Renal cortex interstitium (tissue), 11 donors: Measurements from ENCODE around the gene NEB. TPM values are rescaled to one million over a fixed set of nuclear protein-coding genes. Genes with fewer than 3 reads are reported as not detected.

Source experiments
- DNase-seq, 11 donors: peaks; one replicate each; pipeline ENCODE4 v3.0.0-alpha.2; 2013; ENCODE audit warnings: low read depth in 9 of 11, low spot score in 4 of 11; ENCODE audit errors: extremely low read depth in 1 of 11
- polyA plus RNA-seq, 3 donors: library from polyadenylated mRNA; unstranded; fragments of 120-200 nt; gene quantifications; one replicate each; pipeline ENCODE4 v1.2.1, GENCODE V29; 2013; ENCODE audit not compliant: insufficient read length in 3 of 3

The NEB gene
- polyA plus RNA-seq, 3 donors = 13.8 to 22.1 (median 17.5) TPM

DNA sequence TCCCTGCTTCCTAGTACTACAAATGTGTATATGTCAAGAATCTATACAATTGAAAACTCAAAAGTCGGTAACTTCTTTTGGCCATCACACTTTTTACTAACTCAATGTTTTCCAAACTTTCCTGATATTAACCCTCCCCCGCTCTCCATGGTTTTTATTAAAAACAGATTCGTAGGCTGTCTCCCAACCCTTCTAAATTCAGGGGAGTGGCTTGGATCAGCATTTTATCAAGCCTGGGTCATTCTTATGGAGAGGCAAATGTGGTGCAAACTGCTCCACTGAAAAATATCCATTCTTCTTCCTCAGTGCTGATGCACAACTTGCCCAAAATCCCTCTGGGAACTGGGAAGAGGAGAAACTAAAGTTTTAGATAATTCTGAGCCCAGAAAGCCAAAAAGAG lies 190.4 kb downstream of the NEB start:
- no peak for DNase-seq

DNA sequence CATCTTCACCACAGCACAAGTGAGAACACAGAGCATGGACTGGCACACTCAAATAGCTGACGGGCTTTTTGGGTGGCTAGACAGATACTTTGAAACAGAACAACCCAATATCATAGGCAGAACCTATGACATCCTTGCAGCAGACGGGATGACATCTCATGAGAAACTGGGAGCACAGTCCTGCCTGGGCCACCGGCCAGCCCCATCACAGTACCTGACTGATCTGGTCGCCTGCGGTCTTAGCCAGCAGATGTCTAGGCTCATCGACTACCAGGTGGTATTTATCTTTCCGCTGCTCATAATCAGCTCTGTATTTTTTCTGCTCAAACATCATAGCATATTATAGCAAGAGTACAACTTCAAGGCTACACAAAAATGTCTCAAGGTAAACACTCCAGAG lies 200.3 kb downstream of the NEB start:
- no peak for DNase-seq

DNA sequence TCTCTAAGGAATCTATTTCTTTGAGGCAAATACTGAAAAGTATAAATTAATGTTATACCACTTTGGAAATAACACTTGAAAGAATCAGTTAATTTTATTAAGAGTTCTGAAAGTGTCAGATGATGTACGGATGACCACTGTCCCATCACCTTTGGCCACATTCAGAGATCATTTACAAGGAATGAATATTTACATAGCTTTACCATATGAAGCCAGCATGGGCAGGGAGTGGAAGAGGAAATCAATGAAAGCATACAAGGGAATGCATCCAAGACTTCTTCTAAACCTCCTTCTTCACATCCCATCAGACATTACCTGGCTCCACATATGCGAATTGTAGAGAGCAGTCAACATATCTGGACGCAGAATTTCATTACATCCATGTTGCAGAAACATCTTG lies 201.1 kb downstream of the NEB start:
- DNase-seq = no peak

DNA sequence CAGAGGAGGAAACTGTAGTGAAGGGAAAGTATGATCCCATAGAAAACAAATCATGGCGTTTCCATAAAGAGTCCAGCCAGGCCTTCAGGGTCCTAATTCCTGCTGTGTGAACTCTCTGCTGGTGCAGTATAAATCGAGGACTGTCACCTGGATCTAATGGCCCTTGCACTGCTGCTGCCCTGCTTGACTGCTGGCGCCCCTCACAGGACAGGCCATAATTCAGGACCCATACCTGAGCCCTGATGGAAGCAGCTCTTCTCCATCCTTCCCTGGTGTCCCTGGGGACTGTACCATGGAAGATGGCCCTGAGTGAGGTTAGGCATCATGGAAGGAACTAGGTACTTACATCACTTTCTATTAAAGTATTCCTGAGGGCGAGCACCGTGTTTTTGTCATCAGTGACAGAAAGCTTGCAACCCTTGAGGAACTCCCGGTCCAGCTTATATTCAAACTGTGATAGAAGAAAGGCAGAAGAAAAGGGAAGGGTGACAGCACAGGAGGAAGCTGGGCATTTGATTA lies 207.6 kb downstream of the NEB start:
- no peak for DNase-seq

DNA sequence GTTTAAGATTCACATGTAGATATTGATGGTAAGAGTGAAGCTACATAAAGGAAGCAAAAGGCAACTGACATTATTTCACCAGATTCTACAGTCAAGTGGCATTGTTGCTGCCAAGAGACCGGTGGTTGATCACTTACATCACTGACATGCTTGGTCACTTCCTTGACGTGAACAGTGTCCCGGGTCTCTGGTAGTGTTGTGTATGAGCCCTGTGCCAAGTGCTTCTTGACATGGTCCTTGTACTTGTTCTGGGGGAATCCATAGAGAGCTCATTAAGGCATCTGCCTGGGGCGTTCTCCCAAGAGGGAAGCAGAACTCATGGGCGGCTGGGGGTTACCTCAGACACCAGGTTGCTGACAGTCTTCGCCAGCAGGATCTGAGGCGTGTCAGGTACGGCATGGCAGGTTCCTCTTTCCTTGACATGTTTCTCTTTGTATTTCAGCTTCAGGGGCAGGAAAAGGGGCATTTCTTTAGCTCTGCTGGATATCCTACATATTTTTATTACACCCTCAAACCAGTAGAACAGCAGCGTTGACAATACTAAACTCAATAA lies 208.4 kb downstream of the NEB start:
- no peak for DNase-seq

DNA sequence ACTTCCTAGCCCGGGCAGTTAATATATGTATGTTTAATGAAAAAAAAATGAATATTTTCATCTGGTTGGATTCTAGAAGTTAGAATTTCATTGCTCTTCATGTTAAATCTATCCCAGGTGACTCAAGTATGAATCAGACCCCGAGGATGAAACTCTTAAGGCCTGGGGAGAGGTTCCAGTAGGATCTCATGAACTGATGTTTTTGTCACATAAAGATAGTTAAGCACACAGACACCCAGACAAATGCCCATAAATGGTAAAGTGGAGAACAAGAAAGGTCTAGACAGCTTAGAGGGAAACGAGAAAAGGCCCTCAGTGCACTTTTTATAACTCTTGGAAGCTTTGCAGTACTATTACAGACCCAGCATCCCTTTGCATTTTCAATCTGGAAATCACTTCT lies 210.4 kb downstream of the NEB start:
- DNase-seq = no peak

DNA sequence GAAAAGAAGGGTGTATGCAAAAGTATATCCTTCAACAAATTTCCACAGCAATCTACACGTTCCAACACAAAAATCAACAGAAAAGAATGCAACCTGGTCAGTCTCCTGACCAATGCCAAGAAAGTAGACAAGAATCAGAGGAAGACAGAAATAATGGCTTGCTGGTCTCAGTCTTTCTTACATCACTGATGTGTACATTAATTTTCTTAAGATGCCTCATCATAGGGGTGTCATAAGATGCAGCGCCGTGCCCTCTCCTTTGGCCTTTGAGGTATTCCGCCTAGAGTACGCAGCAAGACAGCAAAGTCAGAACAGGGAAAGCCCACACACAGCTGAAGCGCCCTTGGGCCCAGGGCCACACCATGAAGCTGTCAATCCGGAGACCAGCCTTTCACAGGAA lies 211.7 kb downstream of the NEB start:
- no peak for DNase-seq

DNA sequence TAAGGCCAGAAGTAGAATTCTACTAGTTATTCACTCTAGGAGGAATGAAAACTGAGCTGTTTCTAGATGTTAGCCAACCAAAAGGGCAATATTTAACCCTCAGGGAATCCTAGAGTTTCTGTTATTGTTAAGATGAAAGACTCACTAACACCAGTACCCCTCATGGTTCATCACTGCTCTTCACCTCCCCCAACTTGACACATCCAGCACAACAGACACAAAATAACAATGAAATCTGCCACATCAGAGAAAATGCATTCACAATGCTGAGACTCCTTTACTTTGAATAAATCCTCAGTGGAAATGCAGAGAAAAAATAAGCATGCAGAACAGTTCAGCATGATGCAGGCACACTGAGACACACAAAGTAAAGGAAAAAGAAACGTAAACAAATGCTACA lies 213.3 kb downstream of the NEB start:
- DNase-seq = no peak

DNA sequence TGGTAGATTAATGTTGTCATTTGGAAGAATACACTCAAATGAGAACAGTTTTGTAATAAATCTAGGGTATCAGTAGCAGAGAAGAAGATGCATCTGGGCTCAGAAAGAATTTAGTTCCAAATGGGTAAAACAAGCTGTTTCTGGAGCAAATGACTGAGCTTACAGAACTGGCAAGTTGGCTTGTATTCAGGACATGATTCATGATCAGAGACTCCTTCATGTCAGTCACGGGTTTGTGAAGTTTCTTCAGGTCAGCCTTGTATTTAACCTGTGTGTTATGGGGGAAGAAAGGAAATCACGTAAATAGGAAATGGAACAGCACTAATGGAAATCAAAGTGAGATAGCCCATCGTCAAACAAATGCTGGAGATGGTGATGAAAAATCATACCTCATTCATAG lies 215.5 kb downstream of the NEB start:
- DNase-seq = no peak

DNA sequence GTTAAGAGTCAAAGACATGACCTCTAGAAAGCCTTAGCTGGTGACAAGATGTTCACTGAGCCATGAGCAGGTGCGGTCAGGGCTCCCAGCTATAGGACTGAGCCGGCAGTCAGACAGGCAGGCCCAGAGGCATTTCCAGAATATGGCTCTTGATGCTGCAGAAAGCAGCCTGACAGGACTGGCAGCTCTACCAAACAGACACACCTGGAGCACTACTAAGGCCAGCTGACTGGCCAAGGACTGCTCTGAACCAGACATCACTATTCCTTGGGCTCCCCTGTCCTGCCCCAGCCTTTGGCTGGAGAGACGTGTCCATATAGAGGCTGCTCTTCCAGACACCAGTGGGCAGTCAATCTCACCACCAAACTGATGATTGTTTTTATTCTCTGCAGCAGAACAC lies 225.8 kb downstream of the NEB start:
- no peak for DNase-seq

DNA sequence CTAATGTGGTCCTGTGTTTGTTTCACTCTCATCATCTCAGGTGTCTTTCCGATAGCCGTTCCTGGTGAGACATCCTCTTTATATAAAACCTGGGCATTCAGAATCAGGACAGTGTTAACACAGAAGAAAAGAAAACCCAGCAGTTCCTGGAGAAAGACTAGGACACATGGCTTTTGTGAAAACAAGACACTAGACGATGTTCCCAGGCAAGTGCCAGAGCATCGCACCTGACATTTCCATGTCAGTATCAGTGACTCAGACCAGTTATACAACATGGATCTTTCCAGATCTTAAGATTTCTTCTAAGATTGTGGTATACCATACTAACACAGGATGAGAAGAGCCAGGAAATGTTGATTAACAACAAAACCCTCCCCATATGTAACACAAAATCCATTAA lies 228.1 kb downstream of the NEB start:
- DNase-seq = no peak

DNA sequence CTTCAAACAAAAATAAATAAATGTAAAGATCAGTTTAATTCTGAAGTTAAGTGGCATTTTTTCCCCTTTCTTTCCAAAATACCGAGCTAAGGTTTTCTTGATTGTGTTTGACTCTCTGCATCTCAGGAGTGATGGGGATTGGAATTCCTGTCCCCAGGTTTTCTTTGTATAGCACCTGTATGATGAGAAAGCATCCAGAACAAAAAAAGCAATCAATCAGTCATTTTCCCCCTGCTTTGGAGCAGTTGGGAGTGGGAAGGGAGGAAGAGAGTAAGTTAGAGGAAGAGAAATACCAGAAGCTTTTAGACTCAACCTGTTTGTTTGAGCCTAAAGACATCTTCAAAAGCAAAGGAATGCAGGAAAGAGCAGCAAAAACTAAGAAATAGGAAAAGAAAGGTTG lies 236.1 kb downstream of the NEB start:
- DNase-seq = no peak

DNA sequence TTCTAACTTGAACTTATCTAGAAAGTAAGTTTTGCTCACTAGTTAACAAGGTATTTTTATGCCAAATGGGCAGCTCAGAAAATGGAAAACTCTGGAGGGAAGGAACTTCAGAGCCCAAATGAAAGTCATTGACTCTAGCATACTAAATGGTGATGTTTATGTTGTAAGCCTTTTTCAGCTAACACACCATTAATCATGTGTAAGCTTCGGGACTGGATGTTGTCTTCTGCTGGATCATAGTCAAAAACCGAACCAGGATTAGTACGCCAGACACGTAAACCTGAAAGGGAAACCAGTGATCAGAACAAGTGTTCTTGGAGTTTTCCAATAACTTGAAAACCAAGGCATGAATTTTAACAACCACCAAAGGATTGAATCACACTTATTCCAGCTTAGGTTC lies 242.8 kb downstream of the NEB start:
- DNase-seq = no peak

DNA sequence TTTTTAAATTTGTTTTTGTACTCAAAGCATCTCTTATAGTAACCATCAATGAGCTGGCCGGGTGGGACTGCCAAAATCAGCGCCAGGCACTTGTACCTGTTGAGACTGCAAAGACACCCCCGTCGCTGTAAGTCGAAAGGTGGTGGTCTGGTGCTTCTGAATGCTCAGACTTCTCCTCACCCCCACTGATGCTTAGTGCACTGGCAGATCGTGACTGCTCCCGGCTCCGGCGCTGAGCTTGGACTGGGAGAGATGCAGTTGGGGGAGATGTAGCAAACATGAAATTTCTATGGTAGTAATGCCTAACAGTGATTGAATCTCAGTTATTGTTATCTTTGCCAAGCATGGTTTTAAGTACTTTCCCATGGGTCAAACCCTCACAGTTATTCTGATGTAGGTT lies 244.0 kb downstream of the NEB start:
- no peak for DNase-seq

DNA sequence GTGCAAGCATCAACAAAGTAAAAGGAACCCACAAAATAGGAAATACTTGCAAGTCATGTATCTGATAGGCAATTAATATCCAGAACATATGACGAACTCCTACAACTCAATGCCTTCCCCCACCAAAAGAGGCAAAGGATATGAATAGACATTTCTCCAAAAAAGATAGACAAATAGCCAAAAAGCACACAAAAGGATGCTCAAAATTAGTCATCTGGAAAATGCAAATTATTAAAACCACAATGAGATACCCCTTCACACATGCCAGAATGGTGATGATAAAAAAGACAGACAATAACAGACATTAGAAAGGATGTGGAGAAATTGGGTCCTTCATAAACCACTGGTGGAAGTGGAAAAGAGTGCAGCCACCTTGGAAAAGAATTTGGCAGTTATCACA lies 248.2 kb downstream of the NEB start:
- no peak for DNase-seq

DNA sequence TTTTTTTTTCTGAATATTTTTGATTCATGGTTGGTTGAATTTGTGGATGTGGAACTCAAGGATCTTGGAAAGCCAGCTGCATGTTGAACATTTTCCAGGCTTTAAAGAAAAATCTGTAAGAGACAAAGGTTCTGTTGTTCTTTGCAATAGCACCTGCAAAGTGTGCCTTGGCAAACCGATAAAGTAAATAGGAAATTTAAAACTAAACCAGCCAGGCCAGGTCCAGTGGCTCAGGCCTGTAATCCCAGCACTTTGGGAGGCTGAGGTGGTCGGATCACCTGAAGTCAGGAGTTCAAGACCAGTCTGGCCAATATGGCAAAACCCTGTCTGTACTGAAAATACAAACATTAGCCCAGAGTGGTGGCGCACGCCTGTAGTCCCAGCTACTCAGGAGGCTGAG lies 250.2 kb downstream of the NEB start:
- DNase-seq = no peak

DNA sequence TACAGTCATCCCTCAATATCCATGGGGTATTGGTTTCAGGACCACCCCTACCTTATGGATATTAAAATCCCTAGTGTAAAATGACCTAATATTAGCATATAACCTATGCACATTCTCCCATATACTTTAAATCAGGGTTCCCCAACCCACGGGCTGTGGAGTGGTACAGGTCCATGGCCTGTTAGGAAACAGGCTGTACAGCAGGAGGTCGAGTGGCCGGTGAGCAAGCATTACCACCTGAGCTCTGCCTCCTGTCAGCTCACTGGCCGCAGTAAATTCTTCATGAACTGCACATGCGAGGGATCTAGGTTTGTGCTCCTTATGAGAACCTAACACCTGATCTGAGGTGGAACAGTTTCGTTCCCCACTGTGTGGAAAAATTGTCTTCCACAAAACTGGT lies 250.7 kb downstream of the NEB start:
- no peak for DNase-seq

DNA sequence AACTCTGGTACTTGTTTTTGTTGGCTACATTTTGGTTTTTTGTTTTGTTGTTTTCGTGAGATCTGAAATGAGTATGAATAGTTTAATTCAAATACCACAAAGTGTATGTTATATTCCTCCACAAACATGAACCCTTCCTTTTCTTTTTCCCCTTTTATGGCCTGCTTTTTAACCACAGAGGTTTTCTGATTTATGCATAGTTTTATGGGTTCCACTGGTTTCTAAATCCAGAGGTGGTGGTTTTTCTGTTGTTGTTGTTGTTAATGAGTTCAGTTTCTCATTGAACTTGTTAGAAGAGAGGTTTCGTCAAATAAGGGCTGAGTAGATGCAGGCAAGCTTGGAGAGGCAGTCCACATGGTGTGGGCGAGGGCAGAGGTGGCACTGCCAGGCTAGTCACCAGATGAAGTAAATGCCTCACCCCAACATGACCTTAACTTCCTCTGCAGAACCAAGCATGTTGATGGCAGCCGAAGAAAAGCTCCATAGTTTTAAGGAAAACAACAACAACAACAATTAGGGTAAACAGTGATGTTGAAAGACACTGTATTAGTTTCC lies 252.0 kb downstream of the NEB start:
- DNase-seq = no peak

DNA sequence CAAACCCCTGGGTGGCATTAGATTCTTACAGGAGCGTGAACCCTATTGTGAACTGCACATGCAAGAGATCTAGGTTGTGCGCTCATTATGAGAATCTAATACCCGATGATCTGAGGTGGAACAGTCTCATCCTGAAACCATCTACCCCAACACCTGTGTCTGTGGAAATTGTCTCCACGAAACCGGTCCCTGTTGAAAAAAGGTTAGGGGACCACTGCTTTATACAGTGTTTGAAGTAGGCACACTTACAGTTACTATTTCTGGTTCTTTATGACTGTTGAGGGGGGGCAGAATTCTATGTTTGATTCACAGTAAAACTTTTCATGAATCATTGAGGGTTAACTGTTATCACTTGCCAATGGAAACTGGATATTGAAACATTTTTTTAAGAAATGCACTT lies 252.5 kb downstream of the NEB start:
- no peak for DNase-seq

DNA sequence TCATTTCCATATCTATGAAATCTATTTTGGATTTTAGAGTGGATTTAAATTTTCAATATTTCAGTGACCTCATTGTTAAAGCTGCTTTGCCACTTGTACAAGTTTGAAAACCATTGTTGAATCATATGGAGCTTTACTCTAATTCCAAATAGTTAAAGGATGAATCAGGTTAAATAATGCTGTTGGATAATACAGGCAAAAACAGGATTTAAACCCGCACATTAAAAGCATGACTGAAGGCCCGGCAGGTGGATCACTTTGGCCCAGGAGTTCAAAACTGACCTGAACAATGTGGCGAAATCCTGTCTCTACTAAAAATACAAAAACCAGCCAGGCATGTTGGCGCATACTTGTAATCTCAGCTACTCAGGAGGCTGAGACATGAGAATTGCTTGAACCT lies 256.3 kb downstream of the NEB start:
- no peak for DNase-seq

DNA sequence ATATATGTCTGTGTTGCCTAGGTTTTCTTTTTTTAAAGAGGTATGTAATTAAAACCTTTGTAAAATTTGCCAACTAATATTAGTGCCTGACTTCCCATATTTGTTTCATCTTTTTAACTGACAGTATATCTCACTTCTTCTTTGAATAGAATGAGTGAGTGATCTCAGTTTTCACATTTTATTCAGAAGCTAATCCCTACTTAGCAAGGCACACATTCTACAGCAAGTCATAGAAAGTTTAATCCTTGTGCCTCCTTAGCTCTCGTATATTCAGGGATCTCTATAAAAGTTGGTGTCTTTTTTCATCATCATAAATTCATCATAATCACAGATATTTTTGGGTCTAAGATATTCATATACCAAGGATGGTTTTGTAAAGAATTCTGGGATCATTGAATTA lies 258.0 kb downstream of the NEB start:
- DNase-seq = no peak

DNA sequence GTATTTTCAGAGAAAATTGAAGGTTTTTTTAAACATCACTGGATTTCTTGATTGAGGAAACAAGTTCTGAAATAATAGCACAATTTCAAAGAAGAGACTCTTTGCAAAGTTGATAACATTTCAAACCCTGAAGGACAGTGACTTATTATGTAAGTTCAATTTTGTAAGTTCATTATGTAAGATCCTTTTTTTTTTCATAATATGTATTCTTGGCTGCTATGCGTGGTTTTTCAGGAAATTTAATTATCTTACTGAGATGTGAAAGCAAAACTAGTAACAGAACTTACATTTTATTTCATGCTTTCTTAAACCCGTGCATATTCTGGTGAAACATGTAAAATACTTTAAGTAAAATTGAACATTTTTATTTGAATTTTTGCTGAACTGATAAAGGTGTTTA lies 259.2 kb downstream of the NEB start:
- no peak for DNase-seq
